ENCODE data around the gene CLEC9A.

CLEC9A gene

DNA sequence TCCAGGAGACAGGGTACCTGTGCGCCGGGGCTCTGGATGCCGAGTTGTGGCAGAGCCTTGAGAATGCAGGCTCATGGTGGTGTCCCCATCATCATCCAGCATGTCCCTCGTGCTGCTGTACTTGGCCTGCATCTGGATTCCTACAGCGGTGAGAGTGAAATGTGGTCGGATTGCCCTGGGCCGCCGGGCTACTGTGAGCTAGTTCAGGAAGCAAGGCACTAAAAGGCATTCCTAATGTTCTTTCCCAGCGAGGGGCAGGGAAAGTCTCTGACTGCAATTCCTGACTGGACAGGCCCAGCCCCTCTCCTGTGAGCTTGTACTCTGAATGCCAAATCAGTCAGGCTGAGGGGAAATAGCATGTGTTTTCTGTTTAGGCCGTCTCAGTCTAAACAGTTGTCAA is 68.3 kb downstream of the CLEC9A start, which contains the start of gene CLEC1A:
Gene CLEC1A, minus strand, starts transcription at position 195 of the 400 bp plus-strand sequence. Its CDS starts 63 bp downstream, at position 132.
- TF ChIP-seq POLR2A (IDR thresholded peaks at IDR 0.05; ENCODE audit: extremely low read depth, insufficient read length) (no peak), MYC (IDR thresholded peaks at IDR 0.05; ENCODE audit: low read depth, low read length) (no peak)
- TF ChIP-seq, protein P1, sequence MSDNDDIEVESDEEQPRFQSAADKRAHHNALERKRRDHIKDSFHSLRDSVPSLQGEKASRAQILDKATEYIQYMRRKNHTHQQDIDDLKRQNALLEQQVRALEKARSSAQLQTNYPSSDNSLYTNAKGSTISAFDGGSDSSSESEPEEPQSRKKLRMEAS (IDR thresholded peaks at IDR 0.05; ENCODE audit: low read depth, low read length) = no peak
- TF ChIP-seq, protein P2, sequence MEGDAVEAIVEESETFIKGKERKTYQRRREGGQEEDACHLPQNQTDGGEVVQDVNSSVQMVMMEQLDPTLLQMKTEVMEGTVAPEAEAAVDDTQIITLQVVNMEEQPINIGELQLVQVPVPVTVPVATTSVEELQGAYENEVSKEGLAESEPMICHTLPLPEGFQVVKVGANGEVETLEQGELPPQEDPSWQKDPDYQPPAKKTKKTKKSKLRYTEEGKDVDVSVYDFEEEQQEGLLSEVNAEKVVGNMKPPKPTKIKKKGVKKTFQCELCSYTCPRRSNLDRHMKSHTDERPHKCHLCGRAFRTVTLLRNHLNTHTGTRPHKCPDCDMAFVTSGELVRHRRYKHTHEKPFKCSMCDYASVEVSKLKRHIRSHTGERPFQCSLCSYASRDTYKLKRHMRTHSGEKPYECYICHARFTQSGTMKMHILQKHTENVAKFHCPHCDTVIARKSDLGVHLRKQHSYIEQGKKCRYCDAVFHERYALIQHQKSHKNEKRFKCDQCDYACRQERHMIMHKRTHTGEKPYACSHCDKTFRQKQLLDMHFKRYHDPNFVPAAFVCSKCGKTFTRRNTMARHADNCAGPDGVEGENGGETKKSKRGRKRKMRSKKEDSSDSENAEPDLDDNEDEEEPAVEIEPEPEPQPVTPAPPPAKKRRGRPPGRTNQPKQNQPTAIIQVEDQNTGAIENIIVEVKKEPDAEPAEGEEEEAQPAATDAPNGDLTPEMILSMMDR (IDR thresholded peaks at IDR 0.05; ENCODE audit: low read depth, low read length) = no peak
- DNase-seq (ENCODE audit: low read depth) = no peak
- no peak within 1 kb of the TSS for H3K4me3 ChIP-seq (ENCODE audit: low read depth, low read length)

- TF ChIP-seq, protein P1 (IDR thresholded peaks at IDR 0.05; ENCODE audit: low read depth, low read length) = no peak
- TF ChIP-seq POLR2A (IDR thresholded peaks at IDR 0.05; ENCODE audit: extremely low read depth, insufficient read length) = no peak
- TF ChIP-seq, protein P2 (IDR thresholded peaks at IDR 0.05; ENCODE audit: low read depth, low read length) = no peak
- TF ChIP-seq MYC (IDR thresholded peaks at IDR 0.05; ENCODE audit: low read depth, low read length) = no peak
- no peak overlapping the region for H3K4me3 ChIP-seq (ENCODE audit: low read depth, low read length)
- no peak for DNase-seq (ENCODE audit: low read depth)
Measured at GRCh38 chr12:10101042-10101579, 70.6 kb downstream of the CLEC9A start.

DNA sequence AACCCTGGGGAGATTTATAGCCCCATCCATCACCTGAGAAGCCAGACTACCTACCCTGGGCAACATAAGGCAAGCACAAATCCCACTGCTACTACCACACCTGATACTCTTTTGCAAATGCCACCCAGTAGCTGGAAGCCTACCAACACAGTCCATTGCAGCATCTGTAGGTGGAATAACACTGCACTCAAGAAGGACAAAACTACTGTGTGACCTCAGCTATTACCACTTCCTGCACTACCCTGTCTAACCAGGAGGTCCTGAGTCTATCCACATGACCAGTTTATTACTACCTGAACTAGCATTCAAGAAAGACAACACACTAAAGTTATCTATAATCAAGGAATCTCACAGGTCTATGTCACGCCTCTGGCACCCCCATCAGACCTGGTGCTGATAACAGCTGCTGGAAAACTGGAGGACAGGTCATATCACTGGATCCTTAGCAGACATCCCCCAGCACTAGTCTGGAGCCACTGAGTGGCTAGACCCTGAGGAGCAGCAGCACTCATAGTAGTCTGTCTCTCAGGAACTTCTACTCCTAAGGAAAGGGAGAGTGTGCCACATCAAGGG is 71.3 kb downstream of the CLEC9A start:
- no peak overlapping the region for H3K4me3 ChIP-seq (ENCODE audit: low read depth, low read length)
- no peak for DNase-seq (ENCODE audit: low read depth)
- TF ChIP-seq, protein P2 (IDR thresholded peaks at IDR 0.05; ENCODE audit: low read depth, low read length) = no peak
- no peak for TF ChIP-seq MYC (IDR thresholded peaks at IDR 0.05; ENCODE audit: low read depth, low read length)
- TF ChIP-seq POLR2A (IDR thresholded peaks at IDR 0.05; ENCODE audit: extremely low read depth, insufficient read length) = no peak
- TF ChIP-seq, protein P1 (IDR thresholded peaks at IDR 0.05; ENCODE audit: low read depth, low read length) = no peak

DNA sequence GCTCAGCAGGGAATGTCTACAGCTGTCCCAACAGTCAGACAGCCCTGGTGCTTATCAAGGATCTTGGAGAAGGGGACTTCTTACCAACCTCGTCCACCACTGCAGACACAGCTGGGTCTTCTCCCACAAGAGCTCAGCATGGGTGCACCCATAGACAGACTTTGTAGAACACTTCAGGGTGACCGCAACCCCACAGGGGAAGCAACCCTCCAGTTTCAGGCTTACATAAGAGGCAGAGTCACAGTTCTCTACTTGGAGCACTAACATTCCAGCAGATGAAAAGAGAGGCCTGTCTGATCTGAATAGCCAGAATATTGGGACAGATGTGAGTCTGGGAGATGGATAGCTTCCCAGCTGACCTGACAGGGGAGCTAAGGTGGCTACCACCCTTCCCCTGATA is 71.8 kb downstream of the CLEC9A start:
- DNase-seq (ENCODE audit: low read depth) = no peak
- TF ChIP-seq, protein P1 (IDR thresholded peaks at IDR 0.05; ENCODE audit: low read depth, low read length) = no peak
- TF ChIP-seq POLR2A (IDR thresholded peaks at IDR 0.05; ENCODE audit: extremely low read depth, insufficient read length) (no peak), MYC (IDR thresholded peaks at IDR 0.05; ENCODE audit: low read depth, low read length) (no peak)
- TF ChIP-seq, protein P2 (IDR thresholded peaks at IDR 0.05; ENCODE audit: low read depth, low read length) = no peak
- H3K4me3 ChIP-seq (ENCODE audit: low read depth, low read length) = no peak overlapping the region

DNA sequence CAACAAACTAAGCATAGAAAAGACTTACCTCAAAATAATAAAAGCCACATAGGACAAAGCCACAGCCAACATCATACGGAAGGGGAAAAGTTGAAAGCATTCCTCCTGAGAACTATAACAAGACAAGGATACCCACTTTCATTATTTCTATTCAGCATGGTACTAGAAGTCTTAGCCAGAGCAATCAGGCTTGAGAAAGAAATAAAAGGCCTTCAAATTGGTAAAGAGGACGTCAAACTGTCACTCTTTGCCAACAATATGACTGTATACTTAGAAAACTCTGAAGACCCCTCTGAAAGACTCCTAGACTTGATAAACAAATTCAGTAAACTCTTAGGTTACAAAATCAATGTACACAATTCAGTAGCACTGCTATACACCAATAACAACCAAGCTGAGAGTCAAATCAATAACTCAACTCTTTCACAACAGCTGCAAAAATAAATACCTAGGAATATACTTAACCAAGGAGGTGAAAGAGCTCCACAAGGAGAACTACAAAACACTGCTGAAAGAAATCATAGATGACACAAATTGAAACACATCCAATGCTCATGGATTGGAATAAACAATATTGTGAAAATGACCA is 79.9 kb downstream of the CLEC9A start:
- no peak for DNase-seq (ENCODE audit: low read depth)
- H3K4me3 ChIP-seq (ENCODE audit: low read depth, low read length) = no peak overlapping the region
- TF ChIP-seq POLR2A (IDR thresholded peaks at IDR 0.05; ENCODE audit: extremely low read depth, insufficient read length) = no peak

- TF ChIP-seq MYC (IDR thresholded peaks at IDR 0.05; ENCODE audit: low read depth, low read length) = no peak
- TF ChIP-seq POLR2A (IDR thresholded peaks at IDR 0.05; ENCODE audit: extremely low read depth, insufficient read length) = no peak
- TF ChIP-seq, protein P1 (IDR thresholded peaks at IDR 0.05; ENCODE audit: low read depth, low read length) = no peak
- TF ChIP-seq, protein P2 (IDR thresholded peaks at IDR 0.05; ENCODE audit: low read depth, low read length) = no peak
- H3K4me3 ChIP-seq (ENCODE audit: low read depth, low read length) = no peak overlapping the region
Measured at GRCh38 chr12:10111451-10111850, 81.0 kb downstream of the CLEC9A start.

More at GRCh38 chr12:10111451-10111850, 81.0 kb downstream of the CLEC9A start:
- no peak for DNase-seq (ENCODE audit: low read depth)
